Regular cardiac myocyte (primary cell): Measurements from ENCODE around the gene MBOAT1. TPM values are rescaled to one million over a fixed set of nuclear protein-coding genes. Genes with fewer than 3 reads are reported as not detected.

Experiments used
- total RNA-seq: library from RNA; depleted of rRNA; stranded (reverse); fragments of >200 nt; gene quantifications from 2 replicates; pipeline ENCODE4 v1.2.3, GENCODE V29; 2014

Gene MBOAT1, protein sequence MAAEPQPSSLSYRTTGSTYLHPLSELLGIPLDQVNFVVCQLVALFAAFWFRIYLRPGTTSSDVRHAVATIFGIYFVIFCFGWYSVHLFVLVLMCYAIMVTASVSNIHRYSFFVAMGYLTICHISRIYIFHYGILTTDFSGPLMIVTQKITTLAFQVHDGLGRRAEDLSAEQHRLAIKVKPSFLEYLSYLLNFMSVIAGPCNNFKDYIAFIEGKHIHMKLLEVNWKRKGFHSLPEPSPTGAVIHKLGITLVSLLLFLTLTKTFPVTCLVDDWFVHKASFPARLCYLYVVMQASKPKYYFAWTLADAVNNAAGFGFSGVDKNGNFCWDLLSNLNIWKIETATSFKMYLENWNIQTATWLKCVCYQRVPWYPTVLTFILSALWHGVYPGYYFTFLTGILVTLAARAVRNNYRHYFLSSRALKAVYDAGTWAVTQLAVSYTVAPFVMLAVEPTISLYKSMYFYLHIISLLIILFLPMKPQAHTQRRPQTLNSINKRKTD
- 2.0 and 6.3 TPM in 2 replicates for total RNA-seq

DNA sequence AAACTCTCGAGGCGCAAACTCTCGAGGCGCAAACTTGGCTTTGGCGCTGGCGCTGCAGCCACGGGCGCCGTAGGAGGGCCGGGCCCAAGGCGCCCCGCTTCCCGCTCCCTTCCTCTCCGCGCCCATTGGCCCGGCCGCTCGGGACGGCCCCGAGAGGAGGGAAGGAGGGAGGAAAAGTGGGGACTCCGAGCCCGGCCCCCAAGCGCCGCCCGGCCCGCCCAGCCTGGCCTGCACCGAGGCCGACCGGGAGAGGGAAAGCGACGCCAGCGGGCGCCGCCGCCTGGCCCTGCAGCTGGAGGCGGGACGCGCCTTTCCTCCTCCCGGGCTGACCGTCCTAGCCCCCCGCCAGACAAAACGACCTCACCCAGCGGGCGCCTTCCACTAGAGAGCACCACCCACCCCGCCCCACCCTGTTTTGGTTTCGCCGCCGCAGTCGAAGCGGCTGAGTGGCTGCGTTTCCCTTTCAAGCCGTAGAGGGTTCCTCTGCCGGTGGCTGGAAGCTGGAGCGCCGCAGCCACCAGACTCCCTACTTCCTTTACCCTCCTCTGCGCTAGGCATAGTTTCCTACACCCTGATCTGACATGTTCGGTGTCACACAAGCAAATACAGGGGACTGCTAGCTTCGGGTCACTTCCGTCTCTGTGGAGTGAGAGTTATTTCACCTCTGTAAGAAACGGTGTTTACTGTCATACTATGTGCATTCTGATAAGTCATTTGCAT lies at the start of gene MBOAT1:
Gene MBOAT1, minus strand, starts transcription at position 78 of the 720 bp plus-strand sequence. CDS start 235 bp downstream, outside the sequence.

Other genes starting within 250 kb of the MBOAT1 start
- gene E2F3, start 189.4 kb upstream of the MBOAT1 start, total RNA-seq: 3.4 and 8.1 TPM in 2 replicates